ENCODE data around the gene TRPM6. TPM values are rescaled to one million over a fixed set of nuclear protein-coding genes. Genes with fewer than 3 reads are reported as not detected.
"Not testable (repeated sequence)": the region's sequence is repeated elsewhere in the genome, so short reads cannot be mapped to it uniquely, and the experiment has no call there.

Gene TRPM6
- total RNA-seq, 4 donors from 2014 or later = 0.30 to 2.9 (median 0.97) TPM

DNA sequence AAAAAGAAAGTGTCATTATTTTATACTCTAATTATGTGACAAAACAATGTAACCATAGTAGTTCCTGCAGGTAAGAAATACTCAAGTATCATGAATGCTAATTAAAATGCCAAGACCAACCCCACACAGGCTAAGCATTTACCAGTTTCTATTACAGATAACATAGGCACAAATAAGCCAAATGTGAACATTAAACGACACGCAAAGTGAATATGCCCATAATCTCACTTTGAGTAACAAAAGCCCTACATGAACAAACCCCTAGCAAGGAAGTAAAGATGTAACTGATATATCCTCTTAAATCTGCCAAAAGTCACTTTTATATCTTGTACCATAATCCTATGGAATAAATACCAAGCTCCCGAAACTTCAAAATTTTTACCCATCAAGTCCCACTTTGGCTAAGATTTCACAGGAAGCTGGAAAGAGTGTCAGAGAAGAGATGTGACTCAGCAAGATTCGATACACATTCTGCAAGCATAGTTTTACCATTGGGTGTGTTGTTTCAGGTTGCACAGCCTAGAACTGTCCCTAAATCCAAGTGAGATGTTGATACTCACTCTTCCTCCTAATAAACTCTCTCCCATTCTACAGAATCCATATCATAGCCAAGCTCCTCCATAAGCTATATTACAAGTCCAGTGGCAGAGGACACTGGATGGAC is 28.8 kb downstream of the TRPM6 start:
- no peak for DNase-seq (ENCODE audit: low spot score in 2 of 2)
- Histone ChIP-seq H3K9me3 (no peaks in the 10 kb centered on the region), H3K36me3 (no peaks in the 10 kb centered on the region), H3K27me3 (no peaks in the 10 kb centered on the region), H3K27ac (no peak overlapping the region), H3K4me3 (no peak overlapping the region), H3K4me1 (no peaks in the 10 kb centered on the region)
- 75 to 81% methylated on average over 4 of the region's 4 CpGs for WGBS, 2 donors
- no peak for TF ChIP-seq EP300 (IDR thresholded peaks at IDR 0.05)
- TF ChIP-seq CTCF (IDR thresholded peaks at IDR 0.05) = no peak
- no peak for TF ChIP-seq POLR2A (IDR thresholded peaks at IDR 0.05)

DNA sequence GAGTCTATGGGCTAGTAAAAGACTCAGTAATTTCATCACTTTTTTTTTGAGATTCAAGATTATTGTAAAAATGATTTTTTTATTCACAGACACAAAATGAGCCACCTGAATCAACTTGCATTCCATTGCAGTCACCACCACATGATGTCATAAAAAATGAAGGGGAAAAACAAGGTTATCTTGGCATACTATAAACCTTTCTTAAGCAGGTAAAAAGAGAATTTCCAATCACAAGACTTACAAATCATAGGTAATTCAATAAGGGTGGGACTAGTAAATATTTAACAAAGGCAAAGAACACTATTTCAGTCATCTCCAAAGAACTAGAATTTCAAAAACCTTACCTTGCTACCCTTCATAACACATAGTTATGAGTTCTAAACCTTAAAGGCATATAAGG is 30.7 kb downstream of the TRPM6 start:
- no peaks in the 10 kb centered on the region for H3K27me3 ChIP-seq
- H3K4me3 ChIP-seq = no peak overlapping the region
- no peaks in the 10 kb centered on the region for H3K36me3 ChIP-seq
- H3K9me3 ChIP-seq = no peaks in the 10 kb centered on the region
- H3K4me1 ChIP-seq = no peaks in the 10 kb centered on the region
- TF ChIP-seq POLR2A (IDR thresholded peaks at IDR 0.05) = no peak
- TF ChIP-seq EP300 (IDR thresholded peaks at IDR 0.05) = no peak
- TF ChIP-seq CTCF (IDR thresholded peaks at IDR 0.05) = no peak
- H3K27ac ChIP-seq = no peak overlapping the region
- DNase-seq (ENCODE audit: low spot score in 2 of 2) = no peak

DNA sequence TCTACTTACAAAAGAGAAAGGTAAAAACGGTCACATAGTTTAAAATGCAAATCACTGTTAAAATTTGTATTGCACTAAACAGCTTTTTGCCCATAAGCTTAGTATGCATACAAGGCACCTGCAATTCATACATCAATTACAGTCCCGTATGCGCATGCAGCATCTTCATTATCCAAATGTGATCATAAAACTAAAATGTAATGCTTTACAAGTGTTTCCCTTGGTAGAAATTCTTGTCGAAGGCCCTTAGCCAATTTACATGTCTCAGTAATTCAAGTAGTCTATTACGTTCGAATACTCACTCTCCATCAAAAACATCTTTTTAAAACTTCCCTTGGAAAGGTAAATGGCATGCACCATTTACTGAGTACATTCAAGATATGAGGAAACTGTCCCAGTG is 32.6 kb downstream of the TRPM6 start:
- Histone ChIP-seq H3K4me3 (no peak overlapping the region), H3K27ac (no peak overlapping the region), H3K36me3 (no peaks in the 10 kb centered on the region), H3K4me1 (no peaks in the 10 kb centered on the region), H3K27me3 (no peaks in the 10 kb centered on the region), H3K9me3 (no peaks in the 10 kb centered on the region)
- 89 to 91% methylated on average over 6 of the region's 6 CpGs for WGBS, 2 donors
- no peak for DNase-seq (ENCODE audit: low spot score in 2 of 2)
- TF ChIP-seq EP300 (IDR thresholded peaks at IDR 0.05) (no peak), CTCF (IDR thresholded peaks at IDR 0.05) (no peak), POLR2A (IDR thresholded peaks at IDR 0.05) (no peak)

- not testable (repeated sequence) for H3K9me3 ChIP-seq; DNase-seq (ENCODE audit: low spot score in 2 of 2); H3K4me1 ChIP-seq; H3K27me3 ChIP-seq; H3K27ac ChIP-seq; H3K4me3 ChIP-seq; H3K36me3 ChIP-seq
- WGBS, 2 donors = 96 to 97% methylated on average over 33 to 35 of the region's 36 CpGs
Observed at GRCh38 chr9:74853024-74853423, 34.7 kb downstream of the TRPM6 start.

DNA sequence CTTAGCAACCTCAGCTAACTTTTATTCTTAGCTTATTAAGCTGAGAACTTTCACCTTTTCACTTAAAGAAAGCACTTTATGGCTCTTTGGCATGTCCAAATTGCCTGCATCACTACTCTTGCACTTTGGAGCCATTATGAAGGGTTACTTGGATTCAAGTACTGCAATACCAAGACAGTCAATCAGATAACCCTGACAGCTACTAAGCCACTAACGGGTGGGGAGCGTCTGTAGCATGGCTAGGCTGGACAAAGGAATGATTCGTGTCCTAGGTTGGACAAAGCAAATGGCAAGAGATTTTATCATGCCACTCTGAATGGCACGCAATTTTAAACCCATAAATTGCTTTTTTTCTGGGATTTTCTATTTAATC is 39.6 kb downstream of the TRPM6 start:
- Histone ChIP-seq H3K27me3 (no peaks in the 10 kb centered on the region), H3K4me3 (no peak overlapping the region), H3K27ac (no peak overlapping the region), H3K36me3 (no peaks in the 10 kb centered on the region), H3K4me1 (no peaks in the 10 kb centered on the region), H3K9me3 (peaks cover 0 to 4% (median 0%) of the 10 kb centered on the region in 4 donors)
- TF ChIP-seq EP300 (IDR thresholded peaks at IDR 0.05) (no peak), POLR2A (IDR thresholded peaks at IDR 0.05) (no peak), CTCF (IDR thresholded peaks at IDR 0.05) (no peak)
- no peak for DNase-seq (ENCODE audit: low spot score in 2 of 2)
- WGBS, 2 donors = 43 to 50% methylated on average over 4 of the region's 4 CpGs
